ENCODE data around the gene SNX32.
A peak's percentile ranks its signal among the peaks of the same experiment; 100 is the strongest.

Gene SNX32

DNA sequence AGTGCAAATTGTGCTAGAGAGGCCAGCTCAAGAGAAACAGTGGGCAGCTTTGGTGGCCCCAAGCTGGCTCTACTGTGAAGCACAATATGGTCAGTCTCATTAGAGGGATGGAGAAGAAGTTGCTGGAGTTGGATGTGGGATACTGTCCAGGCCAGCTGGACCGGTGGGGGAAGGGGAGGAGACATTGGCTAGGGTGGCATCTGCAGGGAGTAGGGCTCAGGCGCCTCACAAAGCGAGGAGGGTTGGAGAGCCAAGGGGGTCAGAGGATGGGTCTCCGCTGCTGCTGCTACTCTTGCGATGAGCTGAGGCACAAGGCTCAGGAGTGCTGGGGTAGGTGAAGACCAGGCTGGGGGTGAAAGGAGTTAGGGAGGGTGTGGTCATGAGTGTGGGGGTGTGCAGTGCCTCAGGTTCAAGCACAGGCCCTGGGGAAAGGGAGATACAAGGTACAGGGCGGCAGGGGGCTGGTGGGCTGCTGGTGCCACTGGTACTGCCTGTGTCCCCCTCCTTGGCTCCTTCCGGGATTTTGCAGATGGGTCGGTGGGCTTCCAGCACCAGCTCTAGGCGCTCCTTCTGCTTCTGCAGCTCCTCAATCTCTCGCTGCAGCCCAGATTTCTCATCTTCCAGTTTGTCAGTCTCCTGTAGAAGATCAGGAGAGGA is 59.0 kb downstream of the SNX32 start:
- Histone ChIP-seq H3K27ac (replicated peaks) (no peak overlapping the region), H3K27me3 (ENCODE audit: insufficient read depth, poor library complexity, severe bottlenecking) (no peaks in the 10 kb centered on the region), H3K4me3 (replicated peaks; ENCODE audit: insufficient read depth, low read length) (peak overlapping the region; percentile 83)
- DNase-seq (ENCODE audit: low read depth in 1 of 2, low spot score in 1 of 2), result no peak
- TF ChIP-seq POLR2AphosphoS5 (IDR thresholded peaks at IDR 0.05; ENCODE audit: low read depth), result peak; percentile 57; the same call in 1 of the 2 replicates
- TF ChIP-seq, protein P1, sequence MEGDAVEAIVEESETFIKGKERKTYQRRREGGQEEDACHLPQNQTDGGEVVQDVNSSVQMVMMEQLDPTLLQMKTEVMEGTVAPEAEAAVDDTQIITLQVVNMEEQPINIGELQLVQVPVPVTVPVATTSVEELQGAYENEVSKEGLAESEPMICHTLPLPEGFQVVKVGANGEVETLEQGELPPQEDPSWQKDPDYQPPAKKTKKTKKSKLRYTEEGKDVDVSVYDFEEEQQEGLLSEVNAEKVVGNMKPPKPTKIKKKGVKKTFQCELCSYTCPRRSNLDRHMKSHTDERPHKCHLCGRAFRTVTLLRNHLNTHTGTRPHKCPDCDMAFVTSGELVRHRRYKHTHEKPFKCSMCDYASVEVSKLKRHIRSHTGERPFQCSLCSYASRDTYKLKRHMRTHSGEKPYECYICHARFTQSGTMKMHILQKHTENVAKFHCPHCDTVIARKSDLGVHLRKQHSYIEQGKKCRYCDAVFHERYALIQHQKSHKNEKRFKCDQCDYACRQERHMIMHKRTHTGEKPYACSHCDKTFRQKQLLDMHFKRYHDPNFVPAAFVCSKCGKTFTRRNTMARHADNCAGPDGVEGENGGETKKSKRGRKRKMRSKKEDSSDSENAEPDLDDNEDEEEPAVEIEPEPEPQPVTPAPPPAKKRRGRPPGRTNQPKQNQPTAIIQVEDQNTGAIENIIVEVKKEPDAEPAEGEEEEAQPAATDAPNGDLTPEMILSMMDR (IDR thresholded peaks at IDR 0.05; ENCODE audit: insufficient read depth, low read length), result no peak

- DNase-seq (ENCODE audit: low read depth in 1 of 2, low spot score in 1 of 2), result peak in 1 of 2 experiments; percentile 69
- Histone ChIP-seq H3K27ac (replicated peaks) (peak overlapping the region; percentile 70), H3K27me3 (ENCODE audit: insufficient read depth, poor library complexity, severe bottlenecking) (no peaks in the 10 kb centered on the region), H3K4me3 (replicated peaks; ENCODE audit: insufficient read depth, low read length) (peak overlapping the region; percentile 30)
- TF ChIP-seq POLR2AphosphoS5 (IDR thresholded peaks at IDR 0.05; ENCODE audit: low read depth) (peak; percentile 58; the same call in 1 of the 2 replicates), REST (IDR thresholded peaks at IDR 0.05; ENCODE audit: insufficient replicate concordance, low read depth) (no peak), SPI1 (IDR thresholded peaks at IDR 0.05; ENCODE audit: borderline replicate concordance, low read depth) (peak; percentile 68; the same call in 1 of the 2 replicates), GABPA (IDR thresholded peaks at IDR 0.05; ENCODE audit: low read depth) (peak; percentile 85)
- TF ChIP-seq, protein P1 (IDR thresholded peaks at IDR 0.05; ENCODE audit: insufficient read depth, low read length), result no peak
Observed at GRCh38 chr11:65894034-65894591, 60.4 kb downstream of the SNX32 start.

DNA sequence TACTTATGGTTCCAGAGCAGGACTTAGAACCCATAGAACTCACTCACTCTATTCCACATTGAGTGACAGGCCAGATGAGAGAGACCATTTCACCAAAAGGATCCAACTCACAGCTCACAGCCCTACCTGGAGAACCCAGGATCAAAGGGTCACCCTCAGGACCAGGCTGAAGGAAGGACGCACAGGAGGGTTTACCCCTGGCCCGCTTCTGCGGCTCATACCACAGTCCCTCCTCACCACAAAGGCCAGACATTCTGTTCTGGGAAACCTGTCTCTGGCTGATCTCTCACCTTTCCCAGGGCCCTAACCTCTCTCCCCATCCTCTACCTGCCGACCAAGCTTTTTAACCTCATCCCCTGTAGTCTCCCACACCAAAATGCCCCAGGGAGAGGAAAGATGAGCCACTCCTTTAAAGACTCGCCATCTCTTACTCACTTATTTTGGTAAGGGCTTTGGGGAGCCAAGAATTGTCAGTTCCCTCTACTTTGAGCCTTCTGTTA is 61.8 kb downstream of the SNX32 start:
- no peak overlapping the region for H3K27ac ChIP-seq (replicated peaks)
- DNase-seq (ENCODE audit: low read depth in 1 of 2, low spot score in 1 of 2), result no peak
- no peak for TF ChIP-seq REST (IDR thresholded peaks at IDR 0.05; ENCODE audit: insufficient replicate concordance, low read depth)
- no peaks in the 10 kb centered on the region for H3K27me3 ChIP-seq (ENCODE audit: insufficient read depth, poor library complexity, severe bottlenecking)
- H3K4me3 ChIP-seq (replicated peaks; ENCODE audit: insufficient read depth, low read length), result no peak overlapping the region

DNA sequence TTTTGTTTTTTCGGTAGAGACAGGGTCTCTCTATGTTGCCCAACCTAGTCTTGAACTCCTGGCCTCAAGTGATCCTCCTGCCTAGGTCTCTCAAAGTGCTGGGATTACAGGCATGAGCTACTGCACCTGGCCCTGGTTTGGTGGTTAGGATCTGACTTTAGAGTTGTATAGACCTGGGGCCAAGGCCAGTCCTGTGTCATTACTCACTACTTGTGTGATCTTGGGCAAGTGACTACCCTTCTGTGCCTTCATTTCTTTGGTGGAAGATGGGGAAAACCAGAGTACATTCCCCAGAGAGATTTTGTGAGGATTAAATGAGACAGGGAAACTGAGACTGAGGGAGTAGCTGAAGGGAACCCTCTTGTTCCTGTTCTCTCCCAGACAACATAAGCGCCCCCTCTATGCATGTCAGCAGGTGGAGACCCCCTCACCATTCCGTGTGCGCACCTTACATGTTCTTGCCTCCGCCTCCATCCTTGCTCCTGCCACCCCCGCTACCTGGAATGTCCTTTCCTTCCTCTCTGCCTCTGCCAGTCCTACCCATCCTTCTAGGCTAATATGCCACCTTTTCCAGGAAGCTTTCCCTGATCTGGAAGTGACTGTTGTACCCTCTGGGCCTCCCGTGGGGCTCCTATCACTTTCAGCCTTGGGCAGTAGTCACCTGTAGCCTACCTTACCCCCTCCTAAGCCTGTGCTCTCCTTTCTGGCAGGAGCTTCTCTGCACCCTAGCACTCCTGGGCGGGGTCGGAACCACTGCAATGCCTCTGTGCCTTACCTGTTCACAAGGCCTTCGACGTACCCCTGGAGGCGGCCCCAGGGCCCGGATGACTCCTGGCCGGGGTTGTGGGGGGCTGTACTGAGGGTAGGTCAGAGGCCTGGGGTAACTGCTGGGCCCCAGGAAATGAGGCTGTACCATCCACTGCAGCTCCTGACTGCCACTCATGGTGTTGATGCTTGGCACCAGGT is 62.6 kb downstream of the SNX32 start:
- TF ChIP-seq POLR2AphosphoS5 (IDR thresholded peaks at IDR 0.05; ENCODE audit: low read depth), result no peak
- Histone ChIP-seq H3K4me3 (replicated peaks; ENCODE audit: insufficient read depth, low read length) (no peak overlapping the region), H3K27ac (replicated peaks) (no peak overlapping the region)

More for the DNA sequence above, 62.6 kb downstream of the SNX32 start:
- H3K27me3 ChIP-seq (ENCODE audit: insufficient read depth, poor library complexity, severe bottlenecking), result no peaks in the 10 kb centered on the region
- DNase-seq (ENCODE audit: low read depth in 1 of 2, low spot score in 1 of 2), result no peak

Measured in HL-60 (cell line).